K562 (cell line): Measurements from ENCODE around the gene BCAS4. TPM values are rescaled to one million over a fixed set of nuclear protein-coding genes. Genes with fewer than 3 reads are reported as not detected.
A peak's percentile ranks its signal among the peaks of the same experiment; 100 is the strongest.

Experiments
- ATAC-seq: fragments of 200-7000 bp; cut with Tn5 transposase; 3 replicates; pipeline ENCODE4 v1.9.1; 2020; ENCODE audit warnings: moderate library complexity
- BruUV-seq: library from RNA; stranded (reverse); fragments of 400-500 nt; replicated peaks from 2 replicates; lab custom pipeline; 2021; lab: Mats Ljungman, UMichigan
- CTCF ChIA-PET: fragments of 300-600 bp; formaldehyde crosslinking; extraction: SDS; loops from one replicate; lab custom pipeline; 2021; ENCODE audit warnings: low intra/inter-chr PET ratio; lab: Yijun Ruan, JAX
- POLR2A ChIA-PET: fragments of 300-600, 350-650 bp; sonication (Branson Sonifier 250); formaldehyde crosslinking; extraction: SDS; loops from one replicate; lab custom pipeline; 2021; ENCODE audit warnings: antibody characterized with exemption, inconsistent platforms; lab: Yijun Ruan, JAX
- DNase-seq, 4 experiments: peaks; one replicate each; pipeline versions ENCODE4 v3.0.0 to v3.0.0-alpha.2; 2011 to 2018; ENCODE audit warnings: low spot score in 3 of 4, mixed read lengths in 3 of 4; ENCODE audit errors: extremely low read depth in 1 of 4
- FAIRE-seq: peaks from 2 replicates; lab custom pipeline; 2011; peaks lifted over from hg19 to GRCh38; lab: Jason Lieb, UNC
- H2AFZ ChIP-seq: 2 replicates; pipeline ENCODE4 v1.6.0; 2011; ENCODE audit warnings: low read depth, low read length, control low read depth, inconsistent platforms
- H3K27ac ChIP-seq: fragments of 200-600 bp; 3 replicates; pipeline ENCODE4 v1.8.0; 2011; ENCODE audit warnings: low read depth, mild to moderate bottlenecking, control low read depth, inconsistent platforms, low read length, moderate library complexity, mixed read lengths; ENCODE audit errors: extremely low read depth
- H3K27me3 ChIP-seq, 2 experiments: fragments of 300-600 bp in 1 of 2; 2 replicates in 1 of 2; 3 replicates in 1 of 2; pipeline versions ENCODE4 v1.6.0 to v1.8.0; 2011; ENCODE audit warnings: inconsistent platforms in 2 of 2, low read length in 2 of 2, mild to moderate bottlenecking in 1 of 2, mixed read lengths in 1 of 2, moderate library complexity in 1 of 2; ENCODE audit not compliant: control insufficient read depth in 2 of 2, insufficient read depth in 2 of 2
- H3K36me3 ChIP-seq: fragments of 300-600 bp; 3 replicates; pipeline ENCODE4 v1.8.0; 2011; ENCODE audit warnings: mild to moderate bottlenecking, low read length, inconsistent platforms; ENCODE audit not compliant: control insufficient read depth, insufficient read depth
- H3K4me1 ChIP-seq, 2 experiments: fragments of 200-600 bp in 1 of 2; replicated peaks in 1 of 2; 2 replicates in 1 of 2; 3 replicates in 1 of 2; pipeline versions ENCODE4 v1.5.1 to v1.8.0; 2011; ENCODE audit warnings: inconsistent platforms in 2 of 2, low read length in 2 of 2, mild to moderate bottlenecking in 1 of 2, mixed read lengths in 1 of 2, moderate library complexity in 1 of 2; ENCODE audit not compliant: control insufficient read depth in 2 of 2, insufficient read depth in 2 of 2
- H3K4me2 ChIP-seq: 2 replicates; pipeline ENCODE4 v1.6.1; 2011; ENCODE audit warnings: low read length, control low read depth, inconsistent platforms, mixed read lengths; ENCODE audit not compliant: insufficient read depth
- H3K4me3 ChIP-seq: fragments of 200-600 bp; sonication (generic), shearing (Covaris generic); 2 replicates; pipeline ENCODE4 v1.5.1; 2016; ENCODE audit warnings: control low read depth, inconsistent platforms
- H3K79me2 ChIP-seq: fragments of 200-600 bp; 3 replicates; pipeline ENCODE4 v1.8.0; 2011; ENCODE audit warnings: low read length, inconsistent platforms; ENCODE audit not compliant: control insufficient read depth, insufficient read depth
- H3K9ac ChIP-seq, 2 experiments: 2 replicates each; pipeline versions ENCODE4 v1.6.0 to v1.6.1; 2011; ENCODE audit warnings: low read depth in 2 of 2, low read length in 2 of 2, control low read depth in 1 of 2, inconsistent platforms in 1 of 2, mild to moderate bottlenecking in 1 of 2, mixed read lengths in 1 of 2; ENCODE audit not compliant: insufficient read depth in 1 of 2
- H3K9me1 ChIP-seq: one replicate; pipeline ENCODE4 v1.6.0; 2011; ENCODE audit warnings: inconsistent platforms, mild to moderate bottlenecking, low read length, moderate library complexity; ENCODE audit not compliant: control insufficient read depth, insufficient read depth
- H3K9me3 ChIP-seq: replicated peaks from 2 replicates; pipeline ENCODE4 v1.5.1; 2011; ENCODE audit warnings: low read depth, low read length, inconsistent platforms; ENCODE audit not compliant: control insufficient read depth, insufficient read depth
- H4K20me1 ChIP-seq: replicated peaks from 2 replicates; pipeline ENCODE4 v1.6.1; 2011; ENCODE audit warnings: low read length, inconsistent platforms, mixed read lengths; ENCODE audit not compliant: control insufficient read depth, insufficient read depth
- HNRNPLL ChIP-seq: fragments of 200-400 bp; formaldehyde crosslinking; IDR thresholded peaks from 2 replicates; pipeline ENCODE4 v1.6.1; 2017; ENCODE audit warnings: low read length, low read depth, mild to moderate bottlenecking; ENCODE audit not compliant: poor library complexity, severe bottlenecking
- NFIC ChIP-seq: fragments of 450-650 bp; IDR thresholded peaks from 2 replicates; pipeline ENCODE4 v1.6.1; 2017; ENCODE audit warnings: mild to moderate bottlenecking, inconsistent platforms
- PHF20 ChIP-seq: fragments of 450-650 bp; IDR thresholded peaks from 2 replicates; pipeline ENCODE4 v1.6.1; 2018; ENCODE audit not compliant: partially characterized antibody
- SLC30A9 ChIP-seq: fragments of 250-450 bp; sonication (Bioruptor Pico); IDR thresholded peaks from 2 replicates; pipeline ENCODE4 v1.8.0; 2022; ENCODE audit warnings: mild to moderate bottlenecking, moderate library complexity
- SMAD2 ChIP-seq: fragments of 150-350 bp; IDR thresholded peaks from 2 replicates; pipeline ENCODE4 v1.6.1; 2014; ENCODE audit warnings: low read depth, mild to moderate bottlenecking, low read length
- SREBF2 ChIP-seq: sonication (generic); formaldehyde crosslinking; IDR thresholded peaks from 2 replicates; pipeline ENCODE4 v1.4.0; 2020; ENCODE audit warnings: mild to moderate bottlenecking, missing genetic modification reagents
- ZBTB11 ChIP-seq, 3 experiments: fragments of 200-800 bp in 1 of 3; fragments of 250-450 bp in 1 of 3; fragments of 450-650 bp in 1 of 3; sonication (Bioruptor Pico) in 1 of 3; sonication (Bioruptor generic) in 1 of 3; formaldehyde crosslinking in 1 of 3; IDR thresholded peaks; 2 replicates each; pipeline versions ENCODE4 v1.6.1 to v1.8.0; 2016 to 2022; ENCODE audit warnings: mild to moderate bottlenecking in 2 of 3, missing genetic modification characterization in 2 of 3, missing compliant biosample characterization in 1 of 3, moderate library complexity in 1 of 3
- ZNF134 ChIP-seq: fragments of 250-450 bp; sonication (Bioruptor Pico); conservative IDR thresholded peaks from 2 replicates; pipeline ENCODE4 v1.4.0; 2020
- WGBS: fragments of 100-300 bp; shearing (Covaris generic); methylation state at CpG from one replicate; pipeline ENCODE4 v1.1.6; 2016; ENCODE audit warnings: low coverage, mixed read lengths; ENCODE audit not compliant: insufficient coverage; ENCODE audit errors: missing lambda C conversion rate; 5-methylcytosine and 5-hydroxymethylcytosine counted together
- in situ Hi-C: fragments of 300-500 bp; cut with MboI; formaldehyde crosslinking; loops from 4 replicates; pipeline ENCODE4 v1.15.0; 2018; ENCODE audit warnings: inconsistent platforms, mixed read lengths
- intact Hi-C: fragments of 100-400 bp; cut with micrococcal nuclease; formaldehyde crosslinking; loops from 2 replicates; pipeline ENCODE4 v1.14.2; 2022
- polyA plus RNA-seq, 8 experiments: library from polyadenylated mRNA; depleted of rRNA in 4 of 8; stranded (reverse) in 5 of 8; unstranded in 3 of 8; fragments of >200 nt; fragmentation: Nextera tagmentation in 2 of 8; fragmentation: Illumina TruSeq in 1 of 8; extraction: Ambion mirVana in 2 of 8; extraction: Trizol in 1 of 8; gene quantifications; 2 replicates each; pipeline versions ENCODE4 v1.2.1 to v1.2.3, GENCODE V29; 2011 to 2014; ENCODE audit warnings: inconsistent platforms in 1 of 8, missing spikeins in 1 of 8
- total RNA-seq, 7 experiments: library from RNA; depleted of rRNA in 6 of 7; stranded (reverse); fragments of >200 nt in 6 of 7; fragmentation: Illumina TruSeq in 2 of 7; extraction: Trizol in 2 of 7; gene quantifications; 2 replicates each; pipeline versions ENCODE4 v1.2.1 to v1.2.3, GENCODE V29; 2011 to 2021; ENCODE audit warnings: low replicate concordance in 1 of 7
- TF ChIP-seq, protein P1 (sequence below), 2 experiments: fragments of 450-650 bp in 1 of 2; IDR thresholded peaks; 2 replicates each; pipeline ENCODE4 v1.6.1; 2011 to 2017; ENCODE audit warnings: low read depth in 2 of 2, antibody characterized with exemption in 1 of 2, borderline replicate concordance in 1 of 2, low read length in 1 of 2, mild to moderate bottlenecking in 1 of 2, mixed read lengths in 1 of 2; ENCODE audit not compliant: control insufficient read depth in 1 of 2

BCAS4 gene
- total and polyA plus RNA-seq, 9 of the 15 experiments (the other 6 are each of a cell fraction or from before 2014, with no cell fraction given): 0.15 to 2.3 (median 0.47) TPM

DNA sequence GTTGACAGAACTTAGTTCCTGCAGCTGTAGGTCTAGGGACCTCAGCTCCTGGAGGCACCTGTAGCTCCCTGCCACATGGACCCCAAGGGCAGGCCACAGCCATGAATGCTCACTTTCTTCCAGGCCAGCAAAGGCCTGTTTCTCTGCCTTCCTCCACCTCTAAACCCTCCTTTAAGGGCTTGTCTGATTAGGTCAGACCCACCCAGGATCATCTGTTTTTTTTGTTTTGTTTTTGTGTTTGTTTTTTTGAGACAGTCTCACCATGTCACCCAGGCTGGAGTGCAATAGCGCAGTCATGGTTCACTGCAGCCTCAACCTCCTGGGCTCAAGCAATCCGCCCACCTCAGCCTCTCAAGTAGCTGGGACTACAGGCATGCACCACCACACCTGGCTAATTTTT lies 11.5 kb upstream of the BCAS4 start:
- H3K9me1 ChIP-seq: no peaks in the 10 kb centered on the region
- H3K36me3 ChIP-seq: no peaks in the 10 kb centered on the region
- no peaks in the 10 kb centered on the region for H3K79me2 ChIP-seq
- no peaks in the 10 kb centered on the region for H3K9me3 ChIP-seq
- ChIA-PET POLR2A (interaction anchor here (0.6 kb wide), 1 partner anchor 593 kb away, joined by 3 read pairs; the partner anchor contains the start of gene CEBPB), CTCF (no interaction called here)
- FAIRE-seq: no peak
- H3K4me3 ChIP-seq: no peak overlapping the region
- TF ChIP-seq SREBF2 (CRISPR knock-in tag) (no peak), ZBTB11 (CRISPR knock-in tag; IDR thresholded peaks at IDR 0.05) (peak in 1 of 3 experiments; percentile 82; a peak in 2 of 6 replicates), NFIC (no peak), ZNF134 (CRISPR knock-in tag) (peak; percentile 69), SLC30A9 (CRISPR knock-in tag) (no peak), PHF20 (no peak), HNRNPLL (no peak), SMAD2 (no peak)
- TF ChIP-seq, protein P1, sequence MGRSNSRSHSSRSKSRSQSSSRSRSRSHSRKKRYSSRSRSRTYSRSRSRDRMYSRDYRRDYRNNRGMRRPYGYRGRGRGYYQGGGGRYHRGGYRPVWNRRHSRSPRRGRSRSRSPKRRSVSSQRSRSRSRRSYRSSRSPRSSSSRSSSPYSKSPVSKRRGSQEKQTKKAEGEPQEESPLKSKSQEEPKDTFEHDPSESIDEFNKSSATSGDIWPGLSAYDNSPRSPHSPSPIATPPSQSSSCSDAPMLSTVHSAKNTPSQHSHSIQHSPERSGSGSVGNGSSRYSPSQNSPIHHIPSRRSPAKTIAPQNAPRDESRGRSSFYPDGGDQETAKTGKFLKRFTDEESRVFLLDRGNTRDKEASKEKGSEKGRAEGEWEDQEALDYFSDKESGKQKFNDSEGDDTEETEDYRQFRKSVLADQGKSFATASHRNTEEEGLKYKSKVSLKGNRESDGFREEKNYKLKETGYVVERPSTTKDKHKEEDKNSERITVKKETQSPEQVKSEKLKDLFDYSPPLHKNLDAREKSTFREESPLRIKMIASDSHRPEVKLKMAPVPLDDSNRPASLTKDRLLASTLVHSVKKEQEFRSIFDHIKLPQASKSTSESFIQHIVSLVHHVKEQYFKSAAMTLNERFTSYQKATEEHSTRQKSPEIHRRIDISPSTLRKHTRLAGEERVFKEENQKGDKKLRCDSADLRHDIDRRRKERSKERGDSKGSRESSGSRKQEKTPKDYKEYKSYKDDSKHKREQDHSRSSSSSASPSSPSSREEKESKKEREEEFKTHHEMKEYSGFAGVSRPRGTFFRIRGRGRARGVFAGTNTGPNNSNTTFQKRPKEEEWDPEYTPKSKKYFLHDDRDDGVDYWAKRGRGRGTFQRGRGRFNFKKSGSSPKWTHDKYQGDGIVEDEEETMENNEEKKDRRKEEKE (IDR thresholded peaks at IDR 0.05; ENCODE audit: borderline replicate concordance in 1 of 2, control insufficient read depth in 1 of 2, low read depth in 2 of 2, low read length in 1 of 2): peak in 1 of 2 experiments; percentile 25; a peak in 1 of 4 replicates
- H4K20me1 ChIP-seq: no peaks in the 10 kb centered on the region
- no peak overlapping the region for H3K4me2 ChIP-seq
- no peak for DNase-seq
- intact Hi-C loops: no loop called here
- in situ Hi-C loops: no loop called here
- no peak overlapping the region for H3K27ac ChIP-seq
- no peaks in the 10 kb centered on the region for H3K27me3 ChIP-seq
- H2AFZ ChIP-seq: 0 out of 2 replicates have a peak overlapping the region, but pooled peaks have one; percentile 10
- 90% methylated on average over 2 of the region's 2 CpGs for WGBS
- H3K4me1 ChIP-seq: peaks cover 2 to 3% of the 10 kb centered on the region in 2 experiments; a peak in 3 of 5 replicates
- no peak for ATAC-seq
- no TSS peak for BruUV-seq
- H3K9ac ChIP-seq: no peak overlapping the region; a peak in 1 of 4 replicates
